GM12891 (cell line): ENCODE measurements around the gene VRK1.
A peak's percentile ranks its signal among the peaks of the same experiment; 100 is the strongest.

Experiments used
- DNase-seq: peaks from one replicate; pipeline ENCODE4 v3.0.0; 2011; ENCODE audit warnings: low spot score; ENCODE audit not compliant: insufficient read length
- FAIRE-seq: peaks from 2 replicates; lab custom pipeline; 2011; peaks lifted over from hg19 to GRCh38; lab: Jason Lieb, UNC
- PAX5 ChIP-seq: IDR thresholded peaks from 2 replicates; pipeline ENCODE4 v1.6.1; 2011; ENCODE audit warnings: low read length, moderate library complexity, mild to moderate bottlenecking; ENCODE audit not compliant: insufficient read depth, severe bottlenecking
- POLR2A ChIP-seq: IDR thresholded peaks from 2 replicates; pipeline ENCODE4 v1.6.1; 2011; ENCODE audit warnings: low read depth, low read length, control low read depth
- POLR2AphosphoS5 ChIP-seq: IDR thresholded peaks from 2 replicates; pipeline ENCODE4 v1.6.1; 2011; ENCODE audit warnings: low read depth, low read length, control low read depth
- POU2F2 ChIP-seq: IDR thresholded peaks from 2 replicates; pipeline ENCODE4 v1.6.1; 2011; ENCODE audit warnings: low read depth, mild to moderate bottlenecking, control low read depth, low read length, moderate library complexity
- SPI1 ChIP-seq: IDR thresholded peaks from 2 replicates; pipeline ENCODE4 v1.6.1; 2011; ENCODE audit warnings: low read depth, low read length, control low read depth
- TAF1 ChIP-seq: IDR thresholded peaks from 2 replicates; pipeline ENCODE4 v1.6.1; 2011; ENCODE audit warnings: low read depth, low read length, control low read depth

Gene VRK1

GRCh38 chr14:96847451-96847850, 50.3 kb downstream of the VRK1 start:
- TF ChIP-seq POLR2A, result no peak
- TF ChIP-seq PAX5, result no peak
- TF ChIP-seq POLR2AphosphoS5, result no peak
- TF ChIP-seq POU2F2, result no peak
- no peak for TF ChIP-seq SPI1
- no peak for TF ChIP-seq TAF1
- no peak for FAIRE-seq
- no peak for DNase-seq

GRCh38 chr14:96848011-96848410, 50.8 kb downstream of the VRK1 start:
- TF ChIP-seq SPI1 (no peak), POLR2AphosphoS5 (no peak), TAF1 (no peak), POU2F2 (no peak), POLR2A (no peak), PAX5 (no peak)
- FAIRE-seq (no peak), DNase-seq (no peak)

- DNase-seq (no peak), FAIRE-seq (peak; percentile 26)
- no peak for TF ChIP-seq TAF1
- TF ChIP-seq POLR2AphosphoS5, result no peak
- TF ChIP-seq POLR2A, result no peak
- TF ChIP-seq PAX5, result no peak
- no peak for TF ChIP-seq SPI1
- TF ChIP-seq POU2F2, result no peak
Observed at GRCh38 chr14:96849733-96850132, 52.6 kb downstream of the VRK1 start.

- FAIRE-seq, result peak; percentile 87
Observed at GRCh38 chr14:96851694-96852381, 54.7 kb downstream of the VRK1 start.

GRCh38 chr14:96852823-96853422, 55.7 kb downstream of the VRK1 start:
- no peak for DNase-seq
- peak; percentile 72 for FAIRE-seq
- TF ChIP-seq POLR2AphosphoS5 (no peak), POLR2A (no peak), SPI1 (no peak), PAX5 (no peak), TAF1 (no peak), POU2F2 (no peak)

More at GRCh38 chr14:96851694-96852381, 54.7 kb downstream of the VRK1 start:
- no peak for DNase-seq
- TF ChIP-seq SPI1 (no peak), TAF1 (no peak), POLR2A (no peak), PAX5 (no peak), POLR2AphosphoS5 (no peak)

- TF ChIP-seq SPI1, result no peak
- no peak for TF ChIP-seq POU2F2
- TF ChIP-seq POLR2A, result no peak
- TF ChIP-seq POLR2AphosphoS5, result no peak
- no peak for TF ChIP-seq PAX5
- TF ChIP-seq TAF1, result no peak
- no peak for DNase-seq
- no peak for FAIRE-seq
Observed at GRCh38 chr14:96858643-96859042, 61.5 kb downstream of the VRK1 start.

GRCh38 chr14:96861568-96862310, 64.6 kb downstream of the VRK1 start:
- DNase-seq, result no peak
- TF ChIP-seq POLR2A (no peak), PAX5 (no peak), TAF1 (no peak), POU2F2 (no peak), POLR2AphosphoS5 (no peak), SPI1 (no peak)
- FAIRE-seq, result no peak

- TF ChIP-seq POU2F2, result no peak
- no peak for TF ChIP-seq POLR2AphosphoS5
- no peak for TF ChIP-seq TAF1
- TF ChIP-seq POLR2A, result no peak
- no peak for TF ChIP-seq PAX5
- TF ChIP-seq SPI1, result no peak
- FAIRE-seq, result no peak
- DNase-seq, result no peak
Observed at GRCh38 chr14:96863327-96863985, 66.3 kb downstream of the VRK1 start.

- DNase-seq, result no peak
- FAIRE-seq, result no peak
- no peak for TF ChIP-seq POU2F2
- no peak for TF ChIP-seq TAF1
- TF ChIP-seq SPI1, result no peak
- no peak for TF ChIP-seq POLR2AphosphoS5
- no peak for TF ChIP-seq POLR2A
- TF ChIP-seq PAX5, result no peak
Observed at GRCh38 chr14:96863986-96864330, 66.8 kb downstream of the VRK1 start.
